Measurements from ENCODE around the gene MBNL1.

MBNL1 gene

DNA sequence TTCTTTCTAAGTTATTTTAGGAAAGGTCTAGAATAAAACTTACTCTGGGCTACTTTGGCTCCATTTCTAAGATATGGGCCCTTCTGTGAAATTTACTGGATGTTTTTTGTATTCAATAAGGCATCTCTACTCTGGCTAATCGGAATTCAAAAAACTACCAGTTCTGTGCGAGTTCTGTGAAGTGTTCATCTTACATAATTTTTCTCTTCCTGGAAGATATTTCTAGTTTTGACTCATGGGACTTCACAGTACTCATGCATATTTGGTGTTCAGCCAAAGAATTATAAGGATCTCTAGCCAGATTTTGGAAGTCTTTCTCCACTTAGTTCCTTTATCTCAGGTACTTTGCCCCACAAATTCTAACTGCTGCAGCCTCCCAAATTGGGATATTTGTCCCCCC lies 46.4 kb upstream of the MBNL1 start:
- H3K4me3 ChIP-seq (ENCODE audit: low read depth in 1 of 2, low read length in 2 of 2) = no peak overlapping the region

DNA sequence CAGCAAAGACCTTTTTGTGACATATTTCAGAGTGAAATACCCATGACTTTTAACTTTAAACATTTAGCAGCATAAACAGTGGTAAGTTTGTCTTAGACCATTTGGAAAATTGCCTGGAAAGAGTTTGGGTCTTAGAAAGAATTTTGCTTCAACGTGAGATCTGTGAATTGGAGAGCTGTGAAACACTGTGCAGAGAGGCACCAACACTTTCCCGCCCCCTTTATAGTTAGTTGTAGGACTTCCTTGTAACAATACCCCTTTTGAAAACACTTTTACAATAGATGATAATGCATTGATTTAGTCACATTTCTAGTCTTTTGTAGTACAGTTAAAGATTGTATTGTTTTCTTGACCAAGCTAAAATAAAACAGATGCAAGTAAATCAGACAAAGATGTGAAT lies 43.5 kb upstream of the MBNL1 start:
- ATAC-seq (ENCODE audit: insufficient read depth, low read depth) = peak; percentile 50; the same call in 1 of the 3 replicates
- H3K4me1 ChIP-seq (ENCODE audit: insufficient read depth, low read length) = peaks cover 29% of the 10 kb centered on the region
- H4K20me1 ChIP-seq (ENCODE audit: insufficient read depth, low read length) = no peaks in the 10 kb centered on the region
- H3K9me3 ChIP-seq (ENCODE audit: insufficient read depth, low read length, severe bottlenecking) = no peaks in the 10 kb centered on the region
- no peaks in the 10 kb centered on the region for H3K27me3 ChIP-seq (ENCODE audit: insufficient read depth, low read length, poor library complexity)
- no peak overlapping the region for H3K4me3 ChIP-seq (ENCODE audit: low read depth in 1 of 2, low read length in 2 of 2)
- DNase-seq = no peak
- no peaks in the 10 kb centered on the region for H3K79me2 ChIP-seq (ENCODE audit: insufficient read depth, low read length)
- peak overlapping the region; percentile 33; the same call in 1 of the 2 replicates for H2AFZ ChIP-seq (ENCODE audit: low read depth, low read length)
- TF ChIP-seq EZH2 (IDR thresholded peaks at IDR 0.05; ENCODE audit: borderline replicate concordance, low read depth, low read length, severe bottlenecking) = no peak
- TF ChIP-seq, protein P1, sequence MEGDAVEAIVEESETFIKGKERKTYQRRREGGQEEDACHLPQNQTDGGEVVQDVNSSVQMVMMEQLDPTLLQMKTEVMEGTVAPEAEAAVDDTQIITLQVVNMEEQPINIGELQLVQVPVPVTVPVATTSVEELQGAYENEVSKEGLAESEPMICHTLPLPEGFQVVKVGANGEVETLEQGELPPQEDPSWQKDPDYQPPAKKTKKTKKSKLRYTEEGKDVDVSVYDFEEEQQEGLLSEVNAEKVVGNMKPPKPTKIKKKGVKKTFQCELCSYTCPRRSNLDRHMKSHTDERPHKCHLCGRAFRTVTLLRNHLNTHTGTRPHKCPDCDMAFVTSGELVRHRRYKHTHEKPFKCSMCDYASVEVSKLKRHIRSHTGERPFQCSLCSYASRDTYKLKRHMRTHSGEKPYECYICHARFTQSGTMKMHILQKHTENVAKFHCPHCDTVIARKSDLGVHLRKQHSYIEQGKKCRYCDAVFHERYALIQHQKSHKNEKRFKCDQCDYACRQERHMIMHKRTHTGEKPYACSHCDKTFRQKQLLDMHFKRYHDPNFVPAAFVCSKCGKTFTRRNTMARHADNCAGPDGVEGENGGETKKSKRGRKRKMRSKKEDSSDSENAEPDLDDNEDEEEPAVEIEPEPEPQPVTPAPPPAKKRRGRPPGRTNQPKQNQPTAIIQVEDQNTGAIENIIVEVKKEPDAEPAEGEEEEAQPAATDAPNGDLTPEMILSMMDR (IDR thresholded peaks at IDR 0.05; ENCODE audit: borderline replicate concordance, extremely low read depth, low read length, poor library complexity, severe bottlenecking) = no peak
- H3K27ac ChIP-seq (ENCODE audit: low read length) = no peak overlapping the region
- H3K4me2 ChIP-seq (ENCODE audit: insufficient read depth, low read length) = no peak overlapping the region
- H3K9ac ChIP-seq (ENCODE audit: low read depth, low read length) = no peak overlapping the region
- no peaks in the 10 kb centered on the region for H3K36me3 ChIP-seq (ENCODE audit: insufficient read depth, low read length)

More for the DNA sequence above, 46.4 kb upstream of the MBNL1 start:
- Histone ChIP-seq H3K36me3 (ENCODE audit: insufficient read depth, low read length) (no peaks in the 10 kb centered on the region), H3K27me3 (ENCODE audit: insufficient read depth, low read length, poor library complexity) (no peaks in the 10 kb centered on the region), H3K4me2 (ENCODE audit: insufficient read depth, low read length) (no peak overlapping the region), H4K20me1 (ENCODE audit: insufficient read depth, low read length) (no peaks in the 10 kb centered on the region), H3K9me3 (ENCODE audit: insufficient read depth, low read length, severe bottlenecking) (no peaks in the 10 kb centered on the region), H3K79me2 (ENCODE audit: insufficient read depth, low read length) (no peaks in the 10 kb centered on the region), H2AFZ (ENCODE audit: low read depth, low read length) (no peak overlapping the region; the same call in 1 of the 2 replicates), H3K9ac (ENCODE audit: low read depth, low read length) (no peak overlapping the region), H3K4me1 (ENCODE audit: insufficient read depth, low read length) (peaks cover 41% of the 10 kb centered on the region), H3K27ac (ENCODE audit: low read length) (no peak overlapping the region)
- TF ChIP-seq, protein P1 (IDR thresholded peaks at IDR 0.05; ENCODE audit: borderline replicate concordance, extremely low read depth, low read length, poor library complexity, severe bottlenecking) = no peak
- no peak for TF ChIP-seq EZH2 (IDR thresholded peaks at IDR 0.05; ENCODE audit: borderline replicate concordance, low read depth, low read length, severe bottlenecking)
- DNase-seq (no peak), ATAC-seq (ENCODE audit: insufficient read depth, low read depth) (no peak)

DNA sequence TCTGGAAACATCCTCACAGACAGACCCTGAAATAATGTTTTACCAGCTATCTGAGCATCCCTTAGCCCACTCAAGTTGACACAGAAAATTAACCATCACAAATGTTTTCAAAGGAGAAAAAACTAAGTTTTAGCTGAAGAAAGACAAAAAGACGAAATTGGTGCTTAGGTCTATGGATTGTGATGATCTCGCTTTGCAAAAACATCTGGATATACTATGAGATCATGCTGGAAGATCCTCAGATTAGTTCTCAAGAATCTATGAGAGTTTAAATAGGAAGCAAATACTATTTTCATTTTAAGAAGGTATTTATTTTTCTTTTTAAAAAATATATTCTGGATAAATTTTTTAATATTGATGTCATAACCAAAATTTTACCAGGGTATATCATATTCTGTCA lies 42.6 kb upstream of the MBNL1 start:
- no peaks in the 10 kb centered on the region for H4K20me1 ChIP-seq (ENCODE audit: insufficient read depth, low read length)
- H3K4me2 ChIP-seq (ENCODE audit: insufficient read depth, low read length) = no peak overlapping the region
- H3K9me3 ChIP-seq (ENCODE audit: insufficient read depth, low read length, severe bottlenecking) = no peaks in the 10 kb centered on the region
- ATAC-seq (ENCODE audit: insufficient read depth, low read depth) = no peak
- no peak overlapping the region for H3K4me3 ChIP-seq (ENCODE audit: low read depth in 1 of 2, low read length in 2 of 2)
- H3K27ac ChIP-seq (ENCODE audit: low read length) = no peak overlapping the region
- TF ChIP-seq EZH2 (IDR thresholded peaks at IDR 0.05; ENCODE audit: borderline replicate concordance, low read depth, low read length, severe bottlenecking) = no peak
- TF ChIP-seq, protein P1 (IDR thresholded peaks at IDR 0.05; ENCODE audit: borderline replicate concordance, extremely low read depth, low read length, poor library complexity, severe bottlenecking) = no peak
- no peaks in the 10 kb centered on the region for H3K27me3 ChIP-seq (ENCODE audit: insufficient read depth, low read length, poor library complexity)
- DNase-seq = no peak
- no peak overlapping the region for H3K9ac ChIP-seq (ENCODE audit: low read depth, low read length)
- H3K4me1 ChIP-seq (ENCODE audit: insufficient read depth, low read length) = peaks cover 28% of the 10 kb centered on the region
- H3K79me2 ChIP-seq (ENCODE audit: insufficient read depth, low read length) = no peaks in the 10 kb centered on the region
- H3K36me3 ChIP-seq (ENCODE audit: insufficient read depth, low read length) = no peaks in the 10 kb centered on the region
- no peak overlapping the region for H2AFZ ChIP-seq (ENCODE audit: low read depth, low read length)

DNA sequence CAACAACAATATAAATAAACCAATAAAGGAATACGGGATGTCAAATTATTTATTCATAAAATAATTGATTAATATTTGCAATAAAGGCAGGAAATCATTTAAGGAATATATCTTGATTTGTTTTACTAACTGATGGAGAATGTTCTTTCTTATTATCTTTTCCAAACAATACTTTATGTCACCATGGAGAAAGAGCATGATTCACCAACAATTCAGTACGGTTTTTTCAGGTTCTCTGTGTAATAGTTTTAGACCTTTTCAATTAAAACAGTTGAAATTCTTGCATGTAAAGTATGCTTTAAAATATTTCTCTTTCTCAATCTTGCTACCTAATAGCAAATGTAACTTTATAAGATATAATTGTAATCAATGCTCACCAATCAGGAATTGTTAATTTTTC lies 41.7 kb upstream of the MBNL1 start:
- Histone ChIP-seq H3K27ac (ENCODE audit: low read length) (no peak overlapping the region), H3K9ac (ENCODE audit: low read depth, low read length) (no peak overlapping the region), H4K20me1 (ENCODE audit: insufficient read depth, low read length) (no peaks in the 10 kb centered on the region), H3K9me3 (ENCODE audit: insufficient read depth, low read length, severe bottlenecking) (no peaks in the 10 kb centered on the region), H3K4me2 (ENCODE audit: insufficient read depth, low read length) (no peak overlapping the region), H3K27me3 (ENCODE audit: insufficient read depth, low read length, poor library complexity) (no peaks in the 10 kb centered on the region), H3K4me3 (ENCODE audit: low read depth in 1 of 2, low read length in 2 of 2) (no peak overlapping the region), H3K79me2 (ENCODE audit: insufficient read depth, low read length) (no peaks in the 10 kb centered on the region), H3K36me3 (ENCODE audit: insufficient read depth, low read length) (no peaks in the 10 kb centered on the region), H3K4me1 (ENCODE audit: insufficient read depth, low read length) (peaks cover 19% of the 10 kb centered on the region), H2AFZ (ENCODE audit: low read depth, low read length) (no peak overlapping the region)
- DNase-seq = no peak
- ATAC-seq (ENCODE audit: insufficient read depth, low read depth) = no peak
- TF ChIP-seq, protein P1 (IDR thresholded peaks at IDR 0.05; ENCODE audit: borderline replicate concordance, extremely low read depth, low read length, poor library complexity, severe bottlenecking) = no peak
- TF ChIP-seq EZH2 (IDR thresholded peaks at IDR 0.05; ENCODE audit: borderline replicate concordance, low read depth, low read length, severe bottlenecking) = no peak

All from DND-41 (cell line).